OCI-LY3 (cell line): ENCODE measurements around the gene HELZ.
"Not testable (repeated sequence)": the region's sequence is repeated elsewhere in the genome, so short reads cannot be mapped to it uniquely, and the experiment has no call there.

Source experiments
- H2AFZ ChIP-seq: fragments of 200-600, 300-600 bp; shearing (Covaris generic); 2 replicates; pipeline ENCODE4 v1.6.0; 2014; ENCODE audit warnings: antibody characterized with exemption, low read depth, low read length
- H3K27ac ChIP-seq: fragments of 200-600, 300-600 bp; sonication (generic); 2 replicates; pipeline ENCODE4 v1.5.1; 2014; ENCODE audit warnings: mild to moderate bottlenecking, low read length, moderate library complexity, mixed read lengths
- H3K27me3 ChIP-seq: fragments of 200-600, 300-600 bp; sonication (generic); 2 replicates; pipeline ENCODE4 v1.6.1; 2014; ENCODE audit warnings: low read depth, low read length, mixed read lengths
- H3K36me3 ChIP-seq: fragments of 200-600, 300-600 bp; sonication (generic); replicated peaks from 2 replicates; pipeline ENCODE3; 2014; ENCODE audit warnings: low read depth, low read length, mixed read lengths
- H3K4me1 ChIP-seq: fragments of 300-600, 200-600 bp; sonication (generic); 2 replicates; pipeline ENCODE4 v1.6.1; 2014; ENCODE audit warnings: low read length, mixed read lengths
- H3K4me2 ChIP-seq: fragments of 200-600, 300-600 bp; sonication (generic); 2 replicates; pipeline ENCODE4 v1.6.1; 2014; ENCODE audit warnings: low read length, mixed read lengths
- H3K4me3 ChIP-seq: fragments of 300-600, 200-600 bp; sonication (generic); 2 replicates; pipeline ENCODE4 v1.5.1; 2014; ENCODE audit warnings: antibody characterized with exemption, mild to moderate bottlenecking, low read length, moderate library complexity
- H3K79me2 ChIP-seq: fragments of 300-600, 200-600 bp; shearing (Covaris generic); 2 replicates; pipeline ENCODE4 v1.6.1; 2014; ENCODE audit warnings: mild to moderate bottlenecking, low read length, mixed read lengths
- H3K9ac ChIP-seq: fragments of 300-600, 200-600 bp; shearing (Covaris generic); 2 replicates; pipeline ENCODE4 v1.6.0; 2014; ENCODE audit warnings: mild to moderate bottlenecking, low read length, moderate library complexity
- H3K9me3 ChIP-seq: fragments of 200-600, 300-600 bp; shearing (Covaris generic); 2 replicates; pipeline ENCODE4 v1.6.1; 2014; ENCODE audit warnings: low read length, mixed read lengths; ENCODE audit not compliant: insufficient read depth
- H4K20me1 ChIP-seq: fragments of 200-600, 300-600 bp; sonication (generic); 2 replicates; pipeline ENCODE4 v1.6.1; 2016; ENCODE audit warnings: low read length, mixed read lengths; ENCODE audit not compliant: insufficient read depth
- EZH2phosphoT487 ChIP-seq: fragments of 200-600 bp; shearing (Covaris generic); IDR thresholded peaks from 2 replicates; pipeline ENCODE4 v1.6.1; 2018; ENCODE audit warnings: antibody characterized with exemption, mixed run types, low read depth
- TF ChIP-seq, protein P1 (sequence below): fragments of 200-600, 300-600 bp; sonication (generic); IDR thresholded peaks from 2 replicates; pipeline ENCODE4 v1.5.1; 2014; ENCODE audit warnings: antibody characterized with exemption, low read length, low read depth

Gene HELZ

DNA sequence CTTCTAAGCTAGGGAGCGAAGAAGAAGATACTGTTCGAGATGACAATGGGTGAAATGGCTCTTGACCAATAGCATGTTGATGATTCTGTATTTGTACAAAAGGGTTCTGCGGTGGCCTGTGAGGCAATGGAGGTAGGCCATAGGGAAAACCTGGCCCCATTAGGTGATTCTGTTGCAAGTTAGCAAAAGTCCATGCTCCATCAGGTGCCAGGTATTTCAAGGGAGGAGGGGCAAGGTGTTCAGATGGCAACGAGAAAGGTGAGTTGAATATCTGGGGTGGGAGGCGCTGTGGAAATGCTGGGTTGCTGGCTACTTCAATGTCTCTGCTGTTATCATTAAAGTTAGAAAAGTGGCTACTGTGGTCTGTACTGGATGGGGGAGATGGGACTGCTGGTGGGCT, 137.8 kb downstream of the HELZ start:
- Histone ChIP-seq H3K27me3 (no peaks in the 10 kb centered on the region), H3K9me3 (no peaks in the 10 kb centered on the region), H4K20me1 (no peaks in the 10 kb centered on the region), H3K4me3 (no peak overlapping the region), H3K9ac (no peak overlapping the region), H3K36me3 (peaks cover 38% of the 10 kb centered on the region), H2AFZ (no peak overlapping the region), H3K79me2 (no peaks in the 10 kb centered on the region), H3K4me2 (no peak overlapping the region), H3K4me1 (no peaks in the 10 kb centered on the region), H3K27ac (no peak overlapping the region)
- TF ChIP-seq EZH2phosphoT487, result no peak
- TF ChIP-seq, protein P1, sequence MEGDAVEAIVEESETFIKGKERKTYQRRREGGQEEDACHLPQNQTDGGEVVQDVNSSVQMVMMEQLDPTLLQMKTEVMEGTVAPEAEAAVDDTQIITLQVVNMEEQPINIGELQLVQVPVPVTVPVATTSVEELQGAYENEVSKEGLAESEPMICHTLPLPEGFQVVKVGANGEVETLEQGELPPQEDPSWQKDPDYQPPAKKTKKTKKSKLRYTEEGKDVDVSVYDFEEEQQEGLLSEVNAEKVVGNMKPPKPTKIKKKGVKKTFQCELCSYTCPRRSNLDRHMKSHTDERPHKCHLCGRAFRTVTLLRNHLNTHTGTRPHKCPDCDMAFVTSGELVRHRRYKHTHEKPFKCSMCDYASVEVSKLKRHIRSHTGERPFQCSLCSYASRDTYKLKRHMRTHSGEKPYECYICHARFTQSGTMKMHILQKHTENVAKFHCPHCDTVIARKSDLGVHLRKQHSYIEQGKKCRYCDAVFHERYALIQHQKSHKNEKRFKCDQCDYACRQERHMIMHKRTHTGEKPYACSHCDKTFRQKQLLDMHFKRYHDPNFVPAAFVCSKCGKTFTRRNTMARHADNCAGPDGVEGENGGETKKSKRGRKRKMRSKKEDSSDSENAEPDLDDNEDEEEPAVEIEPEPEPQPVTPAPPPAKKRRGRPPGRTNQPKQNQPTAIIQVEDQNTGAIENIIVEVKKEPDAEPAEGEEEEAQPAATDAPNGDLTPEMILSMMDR, result no peak

DNA sequence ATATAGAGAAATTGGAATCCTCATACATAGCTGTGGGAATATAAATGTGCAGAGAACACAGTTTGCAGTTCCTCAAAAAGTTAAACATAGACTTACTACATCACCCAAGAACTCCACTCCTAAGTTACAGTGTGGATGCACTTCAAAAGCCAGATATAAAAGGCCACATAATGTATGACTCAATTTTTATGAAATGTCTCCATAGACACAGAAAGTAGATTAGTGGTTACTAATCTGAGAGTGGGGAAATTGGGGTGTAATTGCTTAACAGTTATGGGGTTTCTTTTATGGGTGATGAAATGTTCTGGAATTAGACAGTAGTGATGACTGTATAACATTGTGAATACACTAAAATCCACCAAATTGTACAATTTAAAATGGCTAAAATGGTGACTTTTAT, 139.8 kb downstream of the HELZ start:
- H3K27ac ChIP-seq, result no peak overlapping the region
- H3K9ac ChIP-seq, result no peak overlapping the region
- TF ChIP-seq, protein P1, result no peak
- no peak for TF ChIP-seq EZH2phosphoT487
- H3K27me3 ChIP-seq, result no peaks in the 10 kb centered on the region
- H3K4me2 ChIP-seq, result no peak overlapping the region
- H2AFZ ChIP-seq, result no peak overlapping the region
- peaks cover 4% of the 10 kb centered on the region; the same call in 1 of the 2 replicates for H3K79me2 ChIP-seq
- H3K9me3 ChIP-seq, result no peaks in the 10 kb centered on the region
- peaks cover 29% of the 10 kb centered on the region for H3K36me3 ChIP-seq
- H3K4me1 ChIP-seq, result no peaks in the 10 kb centered on the region
- H4K20me1 ChIP-seq, result peaks cover 4% of the 10 kb centered on the region; the same call in 1 of the 2 replicates
- no peak overlapping the region for H3K4me3 ChIP-seq

DNA sequence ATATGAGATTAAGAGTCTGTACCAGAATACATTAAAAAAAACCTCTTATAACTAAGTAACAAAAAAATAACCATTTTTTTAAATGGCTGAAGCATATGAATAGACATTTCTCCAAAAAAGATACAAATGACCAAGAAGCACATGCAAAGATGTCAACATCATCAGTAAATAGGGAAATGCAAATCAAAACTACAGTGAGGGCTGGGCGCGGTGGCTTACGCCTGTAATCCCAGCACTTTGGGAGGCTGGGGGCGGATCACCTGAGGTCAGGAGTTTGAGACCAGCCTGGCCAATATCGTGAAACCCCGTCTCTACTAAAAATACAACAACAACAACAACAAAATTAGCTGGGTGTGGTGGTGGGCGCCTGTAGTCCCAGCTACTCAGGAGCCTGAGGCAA, 140.4 kb downstream of the HELZ start:
- not testable (repeated sequence) for H3K9me3 ChIP-seq, H3K79me2 ChIP-seq, H4K20me1 ChIP-seq, H3K4me1 ChIP-seq, H3K4me2 ChIP-seq, H3K27ac ChIP-seq, H3K27me3 ChIP-seq, H2AFZ ChIP-seq, H3K9ac ChIP-seq, H3K4me3 ChIP-seq
- peaks cover 29% of the 10 kb centered on the region for H3K36me3 ChIP-seq

DNA sequence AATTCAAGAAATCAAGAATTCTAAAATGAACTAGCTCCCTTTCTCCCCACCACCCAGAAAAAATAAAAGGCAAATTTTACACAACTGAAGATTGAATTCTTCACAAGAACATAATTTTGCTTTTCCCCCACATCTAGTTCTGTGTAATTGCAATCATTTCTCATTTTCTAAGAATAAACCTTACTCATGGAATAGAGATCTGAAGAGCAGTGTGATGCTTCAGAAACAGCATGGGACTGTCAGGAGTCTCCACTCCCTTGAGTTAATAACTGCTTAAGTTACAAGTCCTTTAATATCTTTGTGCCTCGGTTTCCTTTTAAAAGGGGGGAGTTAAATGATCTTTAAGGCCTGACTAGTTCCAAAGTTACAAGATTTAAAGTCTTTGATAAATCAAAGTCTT, 147.0 kb downstream of the HELZ start:
- H3K27ac ChIP-seq, result no peak overlapping the region
- H3K9ac ChIP-seq, result no peak overlapping the region
- no peak overlapping the region for H3K4me2 ChIP-seq
- no peak for TF ChIP-seq EZH2phosphoT487
- TF ChIP-seq, protein P1, result no peak
- no peaks in the 10 kb centered on the region for H3K27me3 ChIP-seq
- no peak overlapping the region for H3K4me3 ChIP-seq
- peaks cover 4% of the 10 kb centered on the region; the same call in 1 of the 2 replicates for H3K79me2 ChIP-seq
- no peaks in the 10 kb centered on the region for H3K4me1 ChIP-seq
- no peaks in the 10 kb centered on the region for H3K9me3 ChIP-seq
- H2AFZ ChIP-seq, result no peak overlapping the region
- H4K20me1 ChIP-seq, result peaks cover 16% of the 10 kb centered on the region
- no peaks in the 10 kb centered on the region for H3K36me3 ChIP-seq

- Histone ChIP-seq H3K4me2 (no peak overlapping the region), H2AFZ (no peak overlapping the region), H3K79me2 (peaks cover 2% of the 10 kb centered on the region; the same call in 1 of the 2 replicates), H3K9me3 (no peaks in the 10 kb centered on the region), H3K27me3 (no peaks in the 10 kb centered on the region), H3K9ac (no peak overlapping the region), H4K20me1 (peaks cover 16% of the 10 kb centered on the region), H3K36me3 (no peaks in the 10 kb centered on the region), H3K4me1 (no peaks in the 10 kb centered on the region), H3K4me3 (no peak overlapping the region), H3K27ac (no peak overlapping the region)
- TF ChIP-seq, protein P1, result no peak
- no peak for TF ChIP-seq EZH2phosphoT487
These were observed 148.4 kb downstream of the HELZ start for GRCh38 chr17:67096609-67097008.
